HG03025 (cell line): ENCODE data around the gene LPIN2.
A peak's percentile ranks its signal among the peaks of the same experiment; 100 is the strongest.
"Not testable (repeated sequence)": the region's sequence is repeated elsewhere in the genome, so short reads cannot be mapped to it uniquely, and the experiment has no call there.

Experiments
- ATAC-seq: cut with Tn5 transposase; IDR thresholded peaks from one replicate; pipeline ENCODE4 v1.9.1; 2021; ENCODE audit warnings: mild to moderate bottlenecking, moderate library complexity; ENCODE audit not compliant: unreplicated experiment, low FRiP score

LPIN2 gene

GRCh38 chr18:3012136-3013023 is 564 bp downstream of the LPIN2 start:
- ATAC-seq: peak; percentile 32

GRCh38 chr18:3010086-3010485 is 2.9 kb downstream of the LPIN2 start:
- no peak for ATAC-seq

- no peak for ATAC-seq
These were observed 4.4 kb downstream of the LPIN2 start for GRCh38 chr18:3008541-3008940.

- ATAC-seq: no peak
These were observed 5.5 kb downstream of the LPIN2 start for GRCh38 chr18:3007491-3007890.

GRCh38 chr18:3005462-3005861 is 7.5 kb downstream of the LPIN2 start:
- ATAC-seq: no peak

GRCh38 chr18:3003766-3004165 is 9.2 kb downstream of the LPIN2 start:
- ATAC-seq: not testable (repeated sequence)

- ATAC-seq: no peak
These were observed 10.2 kb downstream of the LPIN2 start for GRCh38 chr18:3002732-3003131.

- no peak for ATAC-seq
These were observed 14.3 kb downstream of the LPIN2 start for GRCh38 chr18:2998644-2999043.

- ATAC-seq: no peak
These were observed 14.9 kb downstream of the LPIN2 start for GRCh38 chr18:2997846-2998564.

- no peak for ATAC-seq
These were observed 15.5 kb downstream of the LPIN2 start for GRCh38 chr18:2997429-2997828.

- peak; percentile 53 for ATAC-seq
These were observed 18.1 kb downstream of the LPIN2 start for GRCh38 chr18:2994603-2995432.

- ATAC-seq: no peak
These were observed 18.8 kb downstream of the LPIN2 start for GRCh38 chr18:2994020-2994589.

GRCh38 chr18:2992995-2993877 is 19.7 kb downstream of the LPIN2 start:
- no peak for ATAC-seq

GRCh38 chr18:2990956-2991640 is 21.8 kb downstream of the LPIN2 start:
- ATAC-seq: no peak

- ATAC-seq: no peak
These were observed 24.8 kb downstream of the LPIN2 start for GRCh38 chr18:2987876-2988790.

GRCh38 chr18:2986150-2986865 is 26.6 kb downstream of the LPIN2 start:
- no peak for ATAC-seq

GRCh38 chr18:2985628-2986027 is 27.3 kb downstream of the LPIN2 start:
- ATAC-seq: no peak
